NCI-H526 (cell line): Measurements from ENCODE around the gene MAGI2.
"Not testable (repeated sequence)": the region's sequence is repeated elsewhere in the genome, so short reads cannot be mapped to it uniquely, and the experiment has no call there.

Experiments
- DNase-seq, 2 experiments: peaks; one replicate each; lab custom pipeline; 2025; lab: John Stamatoyannopoulos, UW

The MAGI2 gene

GRCh38 chr7:78284945-78285344, 1168.5 kb downstream of the MAGI2 start:
- DNase-seq = no peak

- no peak for DNase-seq
These were observed 1173.2 kb downstream of the MAGI2 start for GRCh38 chr7:78280276-78280675.

GRCh38 chr7:78279457-78279856, 1174.0 kb downstream of the MAGI2 start:
- DNase-seq = no peak

- DNase-seq = no peak
These were observed 1174.4 kb downstream of the MAGI2 start for GRCh38 chr7:78279032-78279431.

GRCh38 chr7:78267141-78267540, 1186.3 kb downstream of the MAGI2 start:
- no peak for DNase-seq

GRCh38 chr7:78265486-78265885, 1188.0 kb downstream of the MAGI2 start:
- DNase-seq = no peak

GRCh38 chr7:78265071-78265470, 1188.4 kb downstream of the MAGI2 start:
- no peak for DNase-seq

GRCh38 chr7:78264105-78264504, 1189.4 kb downstream of the MAGI2 start:
- DNase-seq = no peak

- no peak for DNase-seq
These were observed 1191.7 kb downstream of the MAGI2 start for GRCh38 chr7:78261739-78262138.

GRCh38 chr7:78261302-78261701, 1192.2 kb downstream of the MAGI2 start:
- DNase-seq = no peak

- DNase-seq = no peak
These were observed 1192.6 kb downstream of the MAGI2 start for GRCh38 chr7:78260826-78261225.

- DNase-seq = no peak
These were observed 1198.8 kb downstream of the MAGI2 start for GRCh38 chr7:78254726-78255055.

- no peak for DNase-seq
These were observed 1199.4 kb downstream of the MAGI2 start for GRCh38 chr7:78253850-78254725.

- DNase-seq = no peak
These were observed 1204.6 kb downstream of the MAGI2 start for GRCh38 chr7:78248867-78249266.

- no peak for DNase-seq
These were observed 1205.4 kb downstream of the MAGI2 start for GRCh38 chr7:78247910-78248689.

GRCh38 chr7:78240179-78240578, 1213.3 kb downstream of the MAGI2 start:
- not testable (repeated sequence) for DNase-seq

GRCh38 chr7:78234634-78235033, 1218.8 kb downstream of the MAGI2 start:
- no peak for DNase-seq

- no peak for DNase-seq
These were observed 1220.7 kb downstream of the MAGI2 start for GRCh38 chr7:78232806-78233205.

GRCh38 chr7:78226059-78226719, 1227.3 kb downstream of the MAGI2 start:
- peak; percentile 34 to 81 for DNase-seq

- no peak for DNase-seq
These were observed 1227.9 kb downstream of the MAGI2 start for GRCh38 chr7:78225534-78225933.

GRCh38 chr7:78224923-78225322, 1228.5 kb downstream of the MAGI2 start:
- DNase-seq = no peak

- DNase-seq = no peak
These were observed 1229.9 kb downstream of the MAGI2 start for GRCh38 chr7:78223598-78223997.
